SK-N-SH (cell line): Measurements from ENCODE around the gene CLEC18A. TPM values are rescaled to one million over a fixed set of nuclear protein-coding genes. Genes with fewer than 3 reads are reported as not detected.

Experiments
- CTCF ChIA-PET: fragments of 300-600, 350-600 bp; formaldehyde crosslinking; extraction: SDS; loops from one replicate; lab custom pipeline; 2021; lab: Yijun Ruan, JAX
- POLR2A ChIA-PET: fragments of 350-600 bp; sonication (Branson Sonifier 250); formaldehyde crosslinking; extraction: SDS; loops from one replicate; lab custom pipeline; 2020; ENCODE audit warnings: antibody characterized with exemption, inconsistent platforms; lab: Yijun Ruan, JAX
- DNase-seq: peaks from one replicate; pipeline ENCODE4 v3.0.0; 2012
- H2AFZ ChIP-seq: fragments of 200-600 bp; sonication (generic); 2 replicates; pipeline ENCODE4 v1.8.1; 2016; ENCODE audit warnings: antibody characterized with exemption, mild to moderate bottlenecking, low read depth
- H3F3A ChIP-seq: fragments of 200-600 bp; sonication (generic); replicated peaks from 2 replicates; pipeline ENCODE3; 2016; ENCODE audit warnings: antibody characterized with exemption, mild to moderate bottlenecking; ENCODE audit not compliant: insufficient read depth
- H3K27ac ChIP-seq, 2 experiments: fragments of 200-500 bp in 1 of 2; fragments of 200-600 bp in 1 of 2; sonication (Bioruptor generic) in 1 of 2; sonication (generic), shearing (Covaris generic) in 1 of 2; 2 replicates each; pipeline versions ENCODE4 v1.5.1 to v1.6.1; 2014 to 2016; ENCODE audit warnings: low read depth in 2 of 2, inconsistent platforms in 1 of 2, low read length in 1 of 2, mild to moderate bottlenecking in 1 of 2, mixed read lengths in 1 of 2
- H3K27me3 ChIP-seq: fragments of 200-600 bp; sonication (generic), shearing (Covaris generic); 2 replicates; pipeline ENCODE4 v1.6.1; 2016; ENCODE audit warnings: mixed run types; ENCODE audit not compliant: insufficient read depth
- H3K36me3 ChIP-seq, 2 experiments: fragments of 200-500 bp in 1 of 2; fragments of 200-600 bp in 1 of 2; sonication (Bioruptor generic) in 1 of 2; sonication (generic) in 1 of 2; replicated peaks in 1 of 2; 2 replicates each; pipeline versions ENCODE3 to v1.5.1; 2014 to 2016; ENCODE audit warnings: low read length in 1 of 2, mild to moderate bottlenecking in 1 of 2; ENCODE audit not compliant: insufficient read depth in 2 of 2, control insufficient read depth in 1 of 2
- H3K4me1 ChIP-seq, 2 experiments: fragments of 200-500 bp in 1 of 2; fragments of 200-600 bp in 1 of 2; sonication (Bioruptor generic) in 1 of 2; sonication (generic), shearing (Covaris generic) in 1 of 2; 2 replicates each; pipeline versions ENCODE4 v1.5.1 to v1.6.1; 2014 to 2016; ENCODE audit warnings: low read depth in 1 of 2, low read length in 1 of 2, mixed run types in 1 of 2; ENCODE audit not compliant: insufficient read depth in 2 of 2, control insufficient read depth in 1 of 2
- H3K4me2 ChIP-seq: fragments of 200-600 bp; sonication (generic), shearing (Covaris generic); 2 replicates; pipeline ENCODE4 v1.6.1; 2017; ENCODE audit warnings: mixed run types
- H3K4me3 ChIP-seq, 2 experiments: fragments of 200-500 bp in 1 of 2; fragments of 200-600 bp in 1 of 2; sonication (Bioruptor generic) in 1 of 2; sonication (generic), shearing (Covaris generic) in 1 of 2; 2 replicates each; pipeline versions ENCODE4 v1.5.1 to v1.8.1; 2014 to 2016; ENCODE audit warnings: low read depth in 2 of 2, inconsistent platforms in 1 of 2, low read length in 1 of 2, mild to moderate bottlenecking in 1 of 2, mixed read lengths in 1 of 2, moderate library complexity in 1 of 2
- H3K79me2 ChIP-seq: fragments of 200-600 bp; sonication (generic); 2 replicates; pipeline ENCODE4 v1.8.1; 2017; ENCODE audit warnings: mild to moderate bottlenecking; ENCODE audit not compliant: insufficient read depth
- H3K9ac ChIP-seq: fragments of 200-600 bp; sonication (generic); 2 replicates; pipeline ENCODE4 v1.6.1; 2017; ENCODE audit warnings: mixed run types
- H3K9me2 ChIP-seq: fragments of 200-600 bp; sonication (generic); 2 replicates; pipeline ENCODE4 v1.6.1; 2017; ENCODE audit warnings: mixed run types
- H3K9me3 ChIP-seq: fragments of 200-600 bp; sonication (generic); 2 replicates; pipeline ENCODE4 v1.6.1; 2017; ENCODE audit warnings: mixed run types, mild to moderate bottlenecking, moderate library complexity
- H4K20me1 ChIP-seq: fragments of 200-600 bp; sonication (generic); 2 replicates; pipeline ENCODE4 v1.6.1; 2017; ENCODE audit warnings: mild to moderate bottlenecking, mixed run types; ENCODE audit not compliant: insufficient read depth
- CHD2 ChIP-seq: fragments of 150-350 bp; IDR thresholded peaks from 2 replicates; pipeline ENCODE4 v1.6.1; 2018; ENCODE audit warnings: low read length; ENCODE audit not compliant: partially characterized antibody
- FOSL2 ChIP-seq: IDR thresholded peaks from 2 replicates; pipeline ENCODE4 v1.4.0; 2012; ENCODE audit warnings: low read depth, mild to moderate bottlenecking, moderate library complexity, borderline replicate concordance
- FOXM1 ChIP-seq: IDR thresholded peaks from 2 replicates; pipeline ENCODE4 v1.4.0; 2012; ENCODE audit warnings: low read depth, mild to moderate bottlenecking
- GABPA ChIP-seq: IDR thresholded peaks from 2 replicates; pipeline ENCODE4 v1.4.0; 2012; ENCODE audit warnings: low read depth, mild to moderate bottlenecking
- NFIC ChIP-seq: IDR thresholded peaks from 2 replicates; pipeline ENCODE4 v1.4.0; 2012; ENCODE audit warnings: borderline replicate concordance
- RAD21 ChIP-seq: IDR thresholded peaks from 2 replicates; pipeline ENCODE4 v1.6.1; 2012; ENCODE audit warnings: mild to moderate bottlenecking, low read length
- RFX5 ChIP-seq: IDR thresholded peaks from 2 replicates; pipeline ENCODE4 v1.6.1; 2012; ENCODE audit warnings: mild to moderate bottlenecking, improper control_type of control experiment, low read length
- SIN3A ChIP-seq: IDR thresholded peaks from 2 replicates; pipeline ENCODE4 v1.6.1; 2012; ENCODE audit warnings: low read depth, mild to moderate bottlenecking, low read length, moderate library complexity, borderline replicate concordance
- SMC3 ChIP-seq: IDR thresholded peaks from 2 replicates; pipeline ENCODE4 v1.6.1; 2012; ENCODE audit warnings: low read depth, low read length, improper control_type of control experiment
- WGBS: methylation state at CpG from one replicate; pipeline ENCODE4 v1.1.6; 2017; ENCODE audit warnings: low lambda C conversion rate; 5-methylcytosine and 5-hydroxymethylcytosine counted together
- polyA plus RNA-seq, 3 experiments: library from polyadenylated mRNA; depleted of rRNA; stranded (reverse); fragments of >200 nt; gene quantifications; 2 replicates each; pipeline ENCODE4 v1.2.3, GENCODE V29; 2012
- TF ChIP-seq, protein P1 (sequence below): fragments of 200-600 bp; sonication (generic); IDR thresholded peaks from 2 replicates; pipeline ENCODE4 v1.6.1; 2017; ENCODE audit warnings: antibody characterized with exemption, mild to moderate bottlenecking, moderate library complexity
- TF ChIP-seq, protein P2 (sequence below): IDR thresholded peaks from 2 replicates; pipeline ENCODE4 v1.4.0; 2012; ENCODE audit warnings: low read depth, borderline replicate concordance
- TF ChIP-seq, protein P3 (sequence below): IDR thresholded peaks from 2 replicates; pipeline ENCODE4 v1.6.1; 2012; ENCODE audit warnings: mild to moderate bottlenecking, low read depth, low read length, moderate library complexity
- TF ChIP-seq, protein P4 (sequence below): IDR thresholded peaks from 2 replicates; pipeline ENCODE4; 2012

Gene CLEC18A
- polyA plus RNA-seq, 1 of the 3 experiments (the other 2 are of a cell fraction): 0.20 TPM

DNA sequence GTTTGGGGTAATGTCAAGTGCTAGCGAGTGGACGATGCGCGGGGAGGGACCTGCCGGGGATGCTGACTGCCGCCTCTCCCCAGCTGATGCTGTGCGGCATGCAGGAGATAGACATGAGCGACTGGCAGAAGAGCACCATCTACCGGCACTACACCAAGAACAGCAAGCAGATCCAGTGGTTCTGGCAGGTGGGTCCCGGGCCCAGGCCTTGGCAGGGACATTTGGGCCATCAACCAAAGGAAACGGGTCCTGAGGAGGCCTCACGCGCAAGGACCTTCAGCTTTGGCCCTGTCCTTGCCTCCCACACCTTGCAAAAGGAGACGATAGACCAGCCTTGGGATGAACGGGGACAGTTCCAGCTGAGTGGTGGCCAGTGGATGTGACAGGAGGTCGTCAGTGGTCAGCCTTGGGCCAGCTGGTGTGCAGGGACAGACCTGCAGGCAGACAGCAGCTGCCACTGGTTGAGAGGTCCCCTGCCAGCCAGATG, 13.6 kb upstream of the CLEC18A start:
- no peaks in the 10 kb centered on the region for H3K9me3 ChIP-seq
- H3K27me3 ChIP-seq: no peaks in the 10 kb centered on the region
- H2AFZ ChIP-seq: no peak overlapping the region
- no peaks in the 10 kb centered on the region for H3K79me2 ChIP-seq
- H3K4me1 ChIP-seq: peaks cover 0 to 5% of the 10 kb centered on the region in 2 experiments; a peak in 1 of 4 replicates
- ChIA-PET POLR2A (no interaction called here), CTCF (interaction anchor here (0.6 to 9.3 kb wide), 20 partner anchors 33 to 549 kb away, joined by 3 to 65 read pairs (median 3); partner anchors contain the start of gene NOB1)
- 84% methylated on average over 16 of the region's 16 CpGs for WGBS
- no peak overlapping the region for H3K4me3 ChIP-seq
- H3K27ac ChIP-seq: no peak overlapping the region
- no peak overlapping the region for H3K9ac ChIP-seq
- TF ChIP-seq, protein P1, sequence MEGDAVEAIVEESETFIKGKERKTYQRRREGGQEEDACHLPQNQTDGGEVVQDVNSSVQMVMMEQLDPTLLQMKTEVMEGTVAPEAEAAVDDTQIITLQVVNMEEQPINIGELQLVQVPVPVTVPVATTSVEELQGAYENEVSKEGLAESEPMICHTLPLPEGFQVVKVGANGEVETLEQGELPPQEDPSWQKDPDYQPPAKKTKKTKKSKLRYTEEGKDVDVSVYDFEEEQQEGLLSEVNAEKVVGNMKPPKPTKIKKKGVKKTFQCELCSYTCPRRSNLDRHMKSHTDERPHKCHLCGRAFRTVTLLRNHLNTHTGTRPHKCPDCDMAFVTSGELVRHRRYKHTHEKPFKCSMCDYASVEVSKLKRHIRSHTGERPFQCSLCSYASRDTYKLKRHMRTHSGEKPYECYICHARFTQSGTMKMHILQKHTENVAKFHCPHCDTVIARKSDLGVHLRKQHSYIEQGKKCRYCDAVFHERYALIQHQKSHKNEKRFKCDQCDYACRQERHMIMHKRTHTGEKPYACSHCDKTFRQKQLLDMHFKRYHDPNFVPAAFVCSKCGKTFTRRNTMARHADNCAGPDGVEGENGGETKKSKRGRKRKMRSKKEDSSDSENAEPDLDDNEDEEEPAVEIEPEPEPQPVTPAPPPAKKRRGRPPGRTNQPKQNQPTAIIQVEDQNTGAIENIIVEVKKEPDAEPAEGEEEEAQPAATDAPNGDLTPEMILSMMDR: peak; percentile 40
- TF ChIP-seq, protein P2, sequence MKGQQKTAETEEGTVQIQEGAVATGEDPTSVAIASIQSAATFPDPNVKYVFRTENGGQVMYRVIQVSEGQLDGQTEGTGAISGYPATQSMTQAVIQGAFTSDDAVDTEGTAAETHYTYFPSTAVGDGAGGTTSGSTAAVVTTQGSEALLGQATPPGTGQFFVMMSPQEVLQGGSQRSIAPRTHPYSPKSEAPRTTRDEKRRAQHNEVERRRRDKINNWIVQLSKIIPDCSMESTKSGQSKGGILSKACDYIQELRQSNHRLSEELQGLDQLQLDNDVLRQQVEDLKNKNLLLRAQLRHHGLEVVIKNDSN: no peak
- peak; percentile 70 for TF ChIP-seq RAD21
- no peak for TF ChIP-seq CHD2
- no peak for TF ChIP-seq FOSL2
- TF ChIP-seq SMC3: peak; percentile 44
- H3K9me2 ChIP-seq: no peaks in the 10 kb centered on the region
- H3F3A ChIP-seq: no peaks in the 10 kb centered on the region
- peak; percentile 65 for DNase-seq
- H4K20me1 ChIP-seq: no peaks in the 10 kb centered on the region
- peaks cover 3 to 40% of the 10 kb centered on the region in 2 experiments for H3K36me3 ChIP-seq
- H3K4me2 ChIP-seq: no peak overlapping the region

DNA sequence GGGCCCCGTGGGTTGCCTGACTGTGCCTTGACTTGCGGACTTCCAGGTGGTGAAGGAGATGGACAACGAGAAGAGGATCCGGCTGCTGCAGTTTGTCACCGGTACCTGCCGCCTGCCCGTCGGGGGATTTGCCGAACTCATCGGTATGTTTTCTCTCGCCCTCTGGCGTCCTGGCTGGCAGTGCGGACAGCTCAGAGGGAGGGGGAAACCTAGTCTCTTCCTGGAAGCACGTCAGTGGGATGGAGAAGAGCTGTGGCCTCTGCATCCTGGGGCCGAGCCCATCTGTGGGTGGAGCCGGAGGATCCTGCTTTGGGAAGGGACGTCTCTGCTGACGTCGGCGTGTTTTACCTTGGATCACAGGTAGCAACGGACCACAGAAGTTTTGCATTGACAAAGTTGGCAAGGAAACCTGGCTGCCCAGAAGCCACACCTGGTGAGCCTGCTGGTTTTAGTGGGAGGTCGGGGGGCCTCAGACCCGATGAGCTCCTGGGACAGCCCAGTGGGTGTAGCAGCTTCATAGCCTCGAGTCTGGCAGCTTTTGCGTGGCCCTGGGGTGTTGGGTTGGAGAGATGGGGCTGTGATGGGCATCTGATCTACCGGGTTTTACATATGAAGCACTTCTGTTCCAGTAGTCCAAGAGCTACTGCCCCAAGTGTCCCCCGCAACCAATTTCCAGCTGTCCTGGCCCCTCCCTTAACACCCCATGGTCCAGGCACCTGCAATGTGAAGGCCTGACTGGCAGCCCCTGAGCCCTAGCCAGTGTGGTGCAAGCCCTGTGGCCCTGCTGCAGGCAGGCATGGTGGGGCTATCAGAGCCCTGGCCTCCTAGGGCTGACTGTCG, 11.9 kb upstream of the CLEC18A start:
- Histone ChIP-seq H3K4me1 (peaks cover 0 to 15% of the 10 kb centered on the region in 2 experiments; a peak in 1 of 4 replicates), H2AFZ (no peak overlapping the region), H3K9ac (no peak overlapping the region), H3K27me3 (no peaks in the 10 kb centered on the region), H4K20me1 (no peaks in the 10 kb centered on the region), H3K36me3 (peaks cover 3 to 39% of the 10 kb centered on the region in 2 experiments), H3K79me2 (no peaks in the 10 kb centered on the region), H3K9me2 (no peaks in the 10 kb centered on the region), H3K9me3 (no peaks in the 10 kb centered on the region), H3K27ac (no peak overlapping the region), H3K4me3 (no peak overlapping the region), H3F3A (no peaks in the 10 kb centered on the region), H3K4me2 (no peak overlapping the region)
- ChIA-PET POLR2A (no interaction called here), CTCF (interaction anchor here (0.9 to 9.3 kb wide), 4 partner anchors 9 to 143 kb away, joined by 3 to 65 read pairs (median 16); no protein-coding TSS in a partner anchor)
- WGBS: 91% methylated on average over 21 of the region's 28 CpGs
- no peak for DNase-seq
- TF ChIP-seq, protein P3, sequence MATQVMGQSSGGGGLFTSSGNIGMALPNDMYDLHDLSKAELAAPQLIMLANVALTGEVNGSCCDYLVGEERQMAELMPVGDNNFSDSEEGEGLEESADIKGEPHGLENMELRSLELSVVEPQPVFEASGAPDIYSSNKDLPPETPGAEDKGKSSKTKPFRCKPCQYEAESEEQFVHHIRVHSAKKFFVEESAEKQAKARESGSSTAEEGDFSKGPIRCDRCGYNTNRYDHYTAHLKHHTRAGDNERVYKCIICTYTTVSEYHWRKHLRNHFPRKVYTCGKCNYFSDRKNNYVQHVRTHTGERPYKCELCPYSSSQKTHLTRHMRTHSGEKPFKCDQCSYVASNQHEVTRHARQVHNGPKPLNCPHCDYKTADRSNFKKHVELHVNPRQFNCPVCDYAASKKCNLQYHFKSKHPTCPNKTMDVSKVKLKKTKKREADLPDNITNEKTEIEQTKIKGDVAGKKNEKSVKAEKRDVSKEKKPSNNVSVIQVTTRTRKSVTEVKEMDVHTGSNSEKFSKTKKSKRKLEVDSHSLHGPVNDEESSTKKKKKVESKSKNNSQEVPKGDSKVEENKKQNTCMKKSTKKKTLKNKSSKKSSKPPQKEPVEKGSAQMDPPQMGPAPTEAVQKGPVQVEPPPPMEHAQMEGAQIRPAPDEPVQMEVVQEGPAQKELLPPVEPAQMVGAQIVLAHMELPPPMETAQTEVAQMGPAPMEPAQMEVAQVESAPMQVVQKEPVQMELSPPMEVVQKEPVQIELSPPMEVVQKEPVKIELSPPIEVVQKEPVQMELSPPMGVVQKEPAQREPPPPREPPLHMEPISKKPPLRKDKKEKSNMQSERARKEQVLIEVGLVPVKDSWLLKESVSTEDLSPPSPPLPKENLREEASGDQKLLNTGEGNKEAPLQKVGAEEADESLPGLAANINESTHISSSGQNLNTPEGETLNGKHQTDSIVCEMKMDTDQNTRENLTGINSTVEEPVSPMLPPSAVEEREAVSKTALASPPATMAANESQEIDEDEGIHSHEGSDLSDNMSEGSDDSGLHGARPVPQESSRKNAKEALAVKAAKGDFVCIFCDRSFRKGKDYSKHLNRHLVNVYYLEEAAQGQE: no peak
- TF ChIP-seq, protein P4, sequence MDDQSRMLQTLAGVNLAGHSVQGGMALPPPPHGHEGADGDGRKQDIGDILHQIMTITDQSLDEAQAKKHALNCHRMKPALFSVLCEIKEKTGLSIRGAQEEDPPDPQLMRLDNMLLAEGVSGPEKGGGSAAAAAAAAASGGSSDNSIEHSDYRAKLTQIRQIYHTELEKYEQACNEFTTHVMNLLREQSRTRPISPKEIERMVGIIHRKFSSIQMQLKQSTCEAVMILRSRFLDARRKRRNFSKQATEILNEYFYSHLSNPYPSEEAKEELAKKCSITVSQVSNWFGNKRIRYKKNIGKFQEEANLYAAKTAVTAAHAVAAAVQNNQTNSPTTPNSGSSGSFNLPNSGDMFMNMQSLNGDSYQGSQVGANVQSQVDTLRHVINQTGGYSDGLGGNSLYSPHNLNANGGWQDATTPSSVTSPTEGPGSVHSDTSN: no peak
- TF ChIP-seq GABPA (no peak), SIN3A (no peak), FOXM1 (no peak), NFIC (no peak), RFX5 (no peak)
- TF ChIP-seq, protein P2: no peak
- TF ChIP-seq, protein P1: no peak
